Panc1 (cell line): ENCODE results near the gene TEK. TPM values are rescaled to one million over a fixed set of nuclear protein-coding genes. Genes with fewer than 3 reads are reported as not detected.
A peak's percentile ranks its signal among the peaks of the same experiment; 100 is the strongest.

Source experiments
- ATAC-seq: fragments of 200-7000 bp; cut with Tn5 transposase; 2 replicates; pipeline ENCODE4 v1.9.1; 2020; ENCODE audit warnings: mild to moderate bottlenecking, moderate library complexity
- Bru-seq: library from RNA; stranded (reverse); fragments of 400-500 nt; gene quantifications from one replicate; lab custom pipeline; 2021; lab: Mats Ljungman, UMichigan
- BruChase-seq, 2 experiments: library from RNA; stranded (reverse); fragments of 400-500 nt; gene quantifications; one replicate each; lab custom pipeline; 2021; lab: Mats Ljungman, UMichigan
- BruUV-seq: library from RNA; stranded (reverse); fragments of 400-500 nt; replicated peaks from 2 replicates; lab custom pipeline; 2021; lab: Mats Ljungman, UMichigan
- CTCF ChIA-PET: fragments of 300-600 bp; sonication (Branson Sonifier 250); formaldehyde crosslinking; loops from one replicate; lab custom pipeline; 2022; ENCODE audit warnings: antibody characterized with exemption; lab: Charles Lee
- POLR2A ChIA-PET: fragments of 300-600 bp; sonication (Branson Sonifier 250); formaldehyde crosslinking; loops from one replicate; lab custom pipeline; 2022; ENCODE audit warnings: antibody characterized with exemption; lab: Charles Lee
- DNase-seq: peaks from one replicate; pipeline ENCODE4 v3.0.0-alpha.2; 2010; ENCODE audit warnings: low read depth, low spot score
- H3K27ac ChIP-seq: 2 replicates; pipeline ENCODE4 v1.5.1; 2011; ENCODE audit warnings: mild to moderate bottlenecking, low read length, inconsistent platforms
- H3K27me3 ChIP-seq: fragments of 200-500 bp; sonication (Bioruptor generic); 2 replicates; pipeline ENCODE4 v1.6.0; 2014; ENCODE audit warnings: low read length, inconsistent platforms; ENCODE audit not compliant: control insufficient read depth, insufficient read depth
- H3K36me3 ChIP-seq: fragments of 200-500 bp; sonication (Bioruptor generic); 2 replicates; pipeline ENCODE4 v1.5.1; 2014; ENCODE audit warnings: inconsistent platforms, mild to moderate bottlenecking, low read length, moderate library complexity; ENCODE audit not compliant: control insufficient read depth, insufficient read depth
- H3K4me1 ChIP-seq: 2 replicates; pipeline ENCODE4 v1.5.1; 2011; ENCODE audit warnings: inconsistent platforms, mild to moderate bottlenecking, low read length, moderate library complexity; ENCODE audit not compliant: control insufficient read depth, insufficient read depth
- H3K4me3 ChIP-seq, 2 experiments: 2 replicates each; pipeline ENCODE4 v1.5.1; 2011 to 2012; ENCODE audit warnings: low read depth in 2 of 2, low read length in 2 of 2, mild to moderate bottlenecking in 2 of 2, inconsistent platforms in 1 of 2, moderate library complexity in 1 of 2
- H3K9me3 ChIP-seq: fragments of 200-500 bp; sonication (Bioruptor generic); 2 replicates; pipeline ENCODE4 v1.5.1; 2014; ENCODE audit warnings: low read depth, mild to moderate bottlenecking, inconsistent platforms, low read length, moderate library complexity; ENCODE audit not compliant: control insufficient read depth, insufficient read depth
- POLR2AphosphoS5 ChIP-seq: IDR thresholded peaks from 2 replicates; pipeline ENCODE4 v1.6.1; 2012; ENCODE audit warnings: mild to moderate bottlenecking, low read depth, low read length, moderate library complexity
- SIN3A ChIP-seq: IDR thresholded peaks from 2 replicates; pipeline ENCODE4 v1.6.1; 2012; ENCODE audit warnings: low read depth, mild to moderate bottlenecking, low read length, moderate library complexity, borderline replicate concordance; ENCODE audit not compliant: insufficient read depth
- TCF7L2 ChIP-seq: IDR thresholded peaks from 2 replicates; pipeline ENCODE4 v1.6.1; 2011; ENCODE audit warnings: mild to moderate bottlenecking, low read depth, low read length, inconsistent platforms
- in situ Hi-C: cut with HindIII; loops from 2 replicates; pipeline ENCODE4 v1.10.0; 2016; ENCODE audit warnings: low sequenced_read_pairs, low pct_unique_long_range_greater_than_20kb
- intact Hi-C: fragments of 100-400 bp; cut with micrococcal nuclease; formaldehyde crosslinking; loops from one replicate; pipeline ENCODE4 v1.10.0; 2022; ENCODE audit not compliant: unreplicated experiment
- long read RNA-seq: library from polyadenylated mRNA; unstranded; transcript quantifications from one replicate; pipeline ENCODE4 v2.0.0, GENCODE V29; 2021; ENCODE audit not compliant: unreplicated experiment
- polyA plus RNA-seq: library from polyadenylated mRNA; unstranded; fragments of >200 nt; gene quantifications from one replicate; pipeline ENCODE4 v1.2.1, GENCODE V29; 2012; ENCODE audit warnings: missing spikeins; ENCODE audit not compliant: insufficient read length
- total RNA-seq: library from RNA; stranded (reverse); gene quantifications from one replicate; pipeline ENCODE4 v1.2.1, GENCODE V29; 2021; ENCODE audit not compliant: unreplicated experiment
- TF ChIP-seq, protein P1 (sequence below), 2 experiments: IDR thresholded peaks; 2 replicates each; pipeline ENCODE4 v1.6.1; 2011 to 2012; ENCODE audit warnings: low read depth in 2 of 2, control low read depth in 1 of 2, low read length in 1 of 2, mild to moderate bottlenecking in 1 of 2, moderate library complexity in 1 of 2; ENCODE audit not compliant: insufficient read depth in 1 of 2
- TF ChIP-seq, protein P2 (sequence below): fragments of 450-650 bp; IDR thresholded peaks from 2 replicates; pipeline ENCODE4 v1.5.1; 2017; ENCODE audit warnings: mild to moderate bottlenecking

Gene TEK
- total RNA-seq: not detected
- not detected for polyA plus RNA-seq
- not detected for Bru-seq, nascent RNA
- percentile 1 among the genes with signal in this experiment for BruChase-seq, experiment 1, labeled RNA remaining after a 2-hour chase
- BruChase-seq, experiment 2, labeled RNA remaining after a 6-hour chase: percentile 2 among the genes with signal in this experiment
- long read RNA-seq: 0 reads

DNA sequence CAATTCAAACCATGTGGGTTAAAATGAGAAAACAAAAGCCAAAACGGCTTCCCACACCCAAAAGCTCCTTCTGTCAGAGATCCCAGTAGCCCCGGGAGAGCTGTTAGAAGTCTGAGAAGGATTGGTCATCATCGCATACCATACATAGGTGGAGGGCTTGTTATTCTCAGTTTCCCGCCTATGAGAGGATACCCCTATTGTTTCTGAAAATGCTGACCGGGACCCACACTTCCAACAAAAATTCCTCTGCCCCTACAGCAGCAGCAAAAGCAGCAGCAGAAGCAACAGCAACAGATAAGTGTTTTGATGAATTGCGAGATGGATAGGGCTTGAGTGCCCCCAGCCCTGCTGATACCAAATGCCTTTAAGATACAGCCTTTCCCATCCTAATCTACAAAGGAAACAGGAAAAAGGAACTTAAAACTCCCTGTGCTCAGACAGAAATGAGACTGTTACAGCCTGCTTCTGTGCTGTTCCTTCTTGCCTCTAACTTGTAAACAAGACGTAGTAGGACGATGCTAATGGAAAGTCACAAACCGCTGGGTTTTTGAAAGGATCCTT is at the start of gene TEK:
Gene TEK (plus strand): TSS at position 245 of the 561 bp plus-strand sequence. CDS start 366 bp downstream, outside the sequence.
- no peak within 1 kb of the TSS for H3K27ac ChIP-seq
- in situ Hi-C loops (no loop called here), intact Hi-C loops (no loop called here)
- H3K36me3 ChIP-seq: no peaks in the 10 kb centered on the region
- TF ChIP-seq POLR2AphosphoS5 (no peak), TCF7L2 (no peak), SIN3A (no peak)
- TF ChIP-seq, protein P1, sequence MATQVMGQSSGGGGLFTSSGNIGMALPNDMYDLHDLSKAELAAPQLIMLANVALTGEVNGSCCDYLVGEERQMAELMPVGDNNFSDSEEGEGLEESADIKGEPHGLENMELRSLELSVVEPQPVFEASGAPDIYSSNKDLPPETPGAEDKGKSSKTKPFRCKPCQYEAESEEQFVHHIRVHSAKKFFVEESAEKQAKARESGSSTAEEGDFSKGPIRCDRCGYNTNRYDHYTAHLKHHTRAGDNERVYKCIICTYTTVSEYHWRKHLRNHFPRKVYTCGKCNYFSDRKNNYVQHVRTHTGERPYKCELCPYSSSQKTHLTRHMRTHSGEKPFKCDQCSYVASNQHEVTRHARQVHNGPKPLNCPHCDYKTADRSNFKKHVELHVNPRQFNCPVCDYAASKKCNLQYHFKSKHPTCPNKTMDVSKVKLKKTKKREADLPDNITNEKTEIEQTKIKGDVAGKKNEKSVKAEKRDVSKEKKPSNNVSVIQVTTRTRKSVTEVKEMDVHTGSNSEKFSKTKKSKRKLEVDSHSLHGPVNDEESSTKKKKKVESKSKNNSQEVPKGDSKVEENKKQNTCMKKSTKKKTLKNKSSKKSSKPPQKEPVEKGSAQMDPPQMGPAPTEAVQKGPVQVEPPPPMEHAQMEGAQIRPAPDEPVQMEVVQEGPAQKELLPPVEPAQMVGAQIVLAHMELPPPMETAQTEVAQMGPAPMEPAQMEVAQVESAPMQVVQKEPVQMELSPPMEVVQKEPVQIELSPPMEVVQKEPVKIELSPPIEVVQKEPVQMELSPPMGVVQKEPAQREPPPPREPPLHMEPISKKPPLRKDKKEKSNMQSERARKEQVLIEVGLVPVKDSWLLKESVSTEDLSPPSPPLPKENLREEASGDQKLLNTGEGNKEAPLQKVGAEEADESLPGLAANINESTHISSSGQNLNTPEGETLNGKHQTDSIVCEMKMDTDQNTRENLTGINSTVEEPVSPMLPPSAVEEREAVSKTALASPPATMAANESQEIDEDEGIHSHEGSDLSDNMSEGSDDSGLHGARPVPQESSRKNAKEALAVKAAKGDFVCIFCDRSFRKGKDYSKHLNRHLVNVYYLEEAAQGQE (IDR thresholded peaks at IDR 0.05; ENCODE audit: insufficient read depth in 1 of 2, low read depth in 2 of 2, low read length in 1 of 2): no peak
- TF ChIP-seq, protein P2, sequence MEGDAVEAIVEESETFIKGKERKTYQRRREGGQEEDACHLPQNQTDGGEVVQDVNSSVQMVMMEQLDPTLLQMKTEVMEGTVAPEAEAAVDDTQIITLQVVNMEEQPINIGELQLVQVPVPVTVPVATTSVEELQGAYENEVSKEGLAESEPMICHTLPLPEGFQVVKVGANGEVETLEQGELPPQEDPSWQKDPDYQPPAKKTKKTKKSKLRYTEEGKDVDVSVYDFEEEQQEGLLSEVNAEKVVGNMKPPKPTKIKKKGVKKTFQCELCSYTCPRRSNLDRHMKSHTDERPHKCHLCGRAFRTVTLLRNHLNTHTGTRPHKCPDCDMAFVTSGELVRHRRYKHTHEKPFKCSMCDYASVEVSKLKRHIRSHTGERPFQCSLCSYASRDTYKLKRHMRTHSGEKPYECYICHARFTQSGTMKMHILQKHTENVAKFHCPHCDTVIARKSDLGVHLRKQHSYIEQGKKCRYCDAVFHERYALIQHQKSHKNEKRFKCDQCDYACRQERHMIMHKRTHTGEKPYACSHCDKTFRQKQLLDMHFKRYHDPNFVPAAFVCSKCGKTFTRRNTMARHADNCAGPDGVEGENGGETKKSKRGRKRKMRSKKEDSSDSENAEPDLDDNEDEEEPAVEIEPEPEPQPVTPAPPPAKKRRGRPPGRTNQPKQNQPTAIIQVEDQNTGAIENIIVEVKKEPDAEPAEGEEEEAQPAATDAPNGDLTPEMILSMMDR: no peak
- DNase-seq (no peak), ATAC-seq (no peak)
- no TSS peak for BruUV-seq
- H3K27me3 ChIP-seq: no peaks in the 10 kb centered on the region
- H3K9me3 ChIP-seq: no peaks in the 10 kb centered on the region
- H3K4me3 ChIP-seq: no peak within 1 kb of the TSS
- CTCF ChIA-PET: no interaction called here
- no peaks in the 10 kb centered on the region for H3K4me1 ChIP-seq
- POLR2A ChIA-PET: interaction anchor here (0.7 kb wide), 1 partner anchor 8 kb away, joined by 3 read pairs; no protein-coding TSS in a partner anchor

DNA sequence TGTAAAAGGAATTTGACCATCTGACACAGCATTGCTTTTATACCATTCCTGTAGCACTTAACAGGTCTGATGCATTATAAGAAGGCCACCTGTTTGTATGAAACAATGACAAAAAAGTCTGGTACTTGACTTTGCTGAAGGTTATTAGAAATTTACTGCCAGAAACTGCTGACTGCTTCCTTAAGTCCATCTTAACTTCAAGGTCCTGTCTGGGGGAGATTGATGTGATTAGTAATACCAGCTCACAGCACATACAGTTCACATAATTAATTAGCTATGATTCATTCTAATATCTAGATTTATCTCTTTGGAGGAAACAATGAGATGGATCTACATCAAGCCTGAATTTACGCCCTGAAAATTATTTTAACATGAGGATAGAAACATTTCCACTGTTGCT is 49.6 kb upstream of the TEK start:
- in situ Hi-C loops (no loop called here), intact Hi-C loops (no loop called here)
- DNase-seq (no peak), ATAC-seq (no peak)
- H3K4me3 ChIP-seq: no peak overlapping the region
- ChIA-PET CTCF (no interaction called here), POLR2A (no interaction called here)
- BruUV-seq: no TSS peak
- H3K4me1 ChIP-seq: no peaks in the 10 kb centered on the region
- TF ChIP-seq, protein P1 (IDR thresholded peaks at IDR 0.05; ENCODE audit: insufficient read depth in 1 of 2, low read depth in 2 of 2, low read length in 1 of 2): no peak
- TF ChIP-seq SIN3A (no peak), POLR2AphosphoS5 (no peak), TCF7L2 (no peak)
- TF ChIP-seq, protein P2: no peak
- no peaks in the 10 kb centered on the region for H3K9me3 ChIP-seq
- no peaks in the 10 kb centered on the region for H3K27me3 ChIP-seq
- no peak overlapping the region for H3K27ac ChIP-seq
- no peaks in the 10 kb centered on the region for H3K36me3 ChIP-seq
